Right lobe of liver (tissue), 4 donors: ENCODE results near the gene TASOR2.

Source experiments
- CTCF ChIP-seq, 4 donors: fragments of 200-600 bp in 3 of 4; fragments of 450-650 bp in 1 of 4; IDR thresholded peaks; one replicate each; pipeline versions ENCODE4 v1.5.1 to v1.8.0; 2016 to 2022; ENCODE audit warnings: antibody characterized with exemption in 4 of 4, mild to moderate bottlenecking in 2 of 4
- POLR2A ChIP-seq: fragments of 450-650 bp; IDR thresholded peaks from one replicate; pipeline ENCODE4 v1.6.1; 2017; ENCODE audit warnings: antibody characterized with exemption, mild to moderate bottlenecking
- donor health status: DM: no; HTN: no; CAD: no.
- donor health status: DM: no; HTN: no; CAD: no.
- donor health status: DM: no; HTN: yes; CAD: no.

- TF ChIP-seq CTCF (IDR thresholded peaks at IDR 0.05) (no peak), POLR2A (no peak)
These were observed 31.9 kb upstream of the TASOR2 start for GRCh38 chr10:5652746-5653145.
